Measurements from ENCODE around the gene RAB42.
"Not testable (repeated sequence)": the region's sequence is repeated elsewhere in the genome, so short reads cannot be mapped to it uniquely, and the experiment has no call there.

Gene RAB42

GRCh38 chr1:28592321-28593071 lies 431 bp downstream of the RAB42 start:
- H3K4me1 ChIP-seq (ENCODE audit: insufficient read depth, insufficient read length): peaks cover 21% of the 10 kb centered on the region
- peak overlapping the region; percentile 69 for H3K4me3 ChIP-seq (ENCODE audit: insufficient read length, low read depth)
- H3K36me3 ChIP-seq (ENCODE audit: insufficient read depth, insufficient read length, low read length): peaks cover 10% of the 10 kb centered on the region
- H3K27me3 ChIP-seq (ENCODE audit: insufficient read depth, insufficient read length): peaks cover 19% of the 10 kb centered on the region
- H3K9me3 ChIP-seq (ENCODE audit: insufficient read depth, low read length): no peaks in the 10 kb centered on the region
- TF ChIP-seq ZNF274 (IDR thresholded peaks at IDR 0.05; ENCODE audit: low read depth, low read length) (no peak), SUZ12 (IDR thresholded peaks at IDR 0.05; ENCODE audit: extremely low read depth, insufficient read depth, insufficient read length) (no peak), YY1 (IDR thresholded peaks at IDR 0.05; ENCODE audit: insufficient read depth, insufficient read length) (no peak)
- DNase-seq (ENCODE audit: low read depth, low spot score): no peak
- peak overlapping the region; percentile 89 for H3K9ac ChIP-seq (ENCODE audit: insufficient read length, low read depth)

GRCh38 chr1:28593988-28594356 lies 1.9 kb downstream of the RAB42 start:
- H3K9me3 ChIP-seq (ENCODE audit: insufficient read depth, low read length); H3K4me3 ChIP-seq (ENCODE audit: insufficient read length, low read depth); H3K9ac ChIP-seq (ENCODE audit: insufficient read length, low read depth); DNase-seq (ENCODE audit: low read depth, low spot score): not testable (repeated sequence)
- peaks cover 23% of the 10 kb centered on the region for H3K4me1 ChIP-seq (ENCODE audit: insufficient read depth, insufficient read length)
- peaks cover 19% of the 10 kb centered on the region for H3K27me3 ChIP-seq (ENCODE audit: insufficient read depth, insufficient read length)
- H3K36me3 ChIP-seq (ENCODE audit: insufficient read depth, insufficient read length, low read length): peaks cover 10% of the 10 kb centered on the region

- peaks cover 19% of the 10 kb centered on the region for H3K27me3 ChIP-seq (ENCODE audit: insufficient read depth, insufficient read length)
- peaks cover 28% of the 10 kb centered on the region for H3K4me1 ChIP-seq (ENCODE audit: insufficient read depth, insufficient read length)
- not testable (repeated sequence) for DNase-seq (ENCODE audit: low read depth, low spot score); H3K9me3 ChIP-seq (ENCODE audit: insufficient read depth, low read length); H3K9ac ChIP-seq (ENCODE audit: insufficient read length, low read depth); H3K4me3 ChIP-seq (ENCODE audit: insufficient read length, low read depth)
- peaks cover 10% of the 10 kb centered on the region for H3K36me3 ChIP-seq (ENCODE audit: insufficient read depth, insufficient read length, low read length)
Measured at GRCh38 chr1:28594686-28595411, 2.8 kb downstream of the RAB42 start.

GRCh38 chr1:28595412-28596191 lies 3.5 kb downstream of the RAB42 start:
- Histone ChIP-seq H3K27me3 (ENCODE audit: insufficient read depth, insufficient read length) (peaks cover 19% of the 10 kb centered on the region), H3K4me1 (ENCODE audit: insufficient read depth, insufficient read length) (peaks cover 30% of the 10 kb centered on the region), H3K9ac (ENCODE audit: insufficient read length, low read depth) (no peak overlapping the region), H3K9me3 (ENCODE audit: insufficient read depth, low read length) (no peaks in the 10 kb centered on the region), H3K36me3 (ENCODE audit: insufficient read depth, insufficient read length, low read length) (peaks cover 14% of the 10 kb centered on the region), H3K4me3 (ENCODE audit: insufficient read length, low read depth) (no peak overlapping the region)
- no peak for DNase-seq (ENCODE audit: low read depth, low spot score)
- TF ChIP-seq ZNF274 (IDR thresholded peaks at IDR 0.05; ENCODE audit: low read depth, low read length) (no peak), YY1 (IDR thresholded peaks at IDR 0.05; ENCODE audit: insufficient read depth, insufficient read length) (no peak), SUZ12 (IDR thresholded peaks at IDR 0.05; ENCODE audit: extremely low read depth, insufficient read depth, insufficient read length) (no peak)

- peaks cover 16% of the 10 kb centered on the region for H3K27me3 ChIP-seq (ENCODE audit: insufficient read depth, insufficient read length)
- H3K9me3 ChIP-seq (ENCODE audit: insufficient read depth, low read length); H3K9ac ChIP-seq (ENCODE audit: insufficient read length, low read depth); DNase-seq (ENCODE audit: low read depth, low spot score); H3K4me3 ChIP-seq (ENCODE audit: insufficient read length, low read depth): not testable (repeated sequence)
- peaks cover 14% of the 10 kb centered on the region for H3K36me3 ChIP-seq (ENCODE audit: insufficient read depth, insufficient read length, low read length)
- H3K4me1 ChIP-seq (ENCODE audit: insufficient read depth, insufficient read length): peaks cover 31% of the 10 kb centered on the region
Measured at GRCh38 chr1:28596276-28596675, 4.2 kb downstream of the RAB42 start.

- Histone ChIP-seq H3K4me3 (ENCODE audit: insufficient read length, low read depth) (no peak overlapping the region), H3K9me3 (ENCODE audit: insufficient read depth, low read length) (no peaks in the 10 kb centered on the region), H3K27me3 (ENCODE audit: insufficient read depth, insufficient read length) (no peaks in the 10 kb centered on the region), H3K4me1 (ENCODE audit: insufficient read depth, insufficient read length) (peaks cover 15% of the 10 kb centered on the region), H3K9ac (ENCODE audit: insufficient read length, low read depth) (peak overlapping the region; percentile 15), H3K36me3 (ENCODE audit: insufficient read depth, insufficient read length, low read length) (peaks cover 43% of the 10 kb centered on the region)
- no peak for TF ChIP-seq YY1 (IDR thresholded peaks at IDR 0.05; ENCODE audit: insufficient read depth, insufficient read length)
- TF ChIP-seq SUZ12 (IDR thresholded peaks at IDR 0.05; ENCODE audit: extremely low read depth, insufficient read depth, insufficient read length): no peak
- no peak for TF ChIP-seq ZNF274 (IDR thresholded peaks at IDR 0.05; ENCODE audit: low read depth, low read length)
- DNase-seq (ENCODE audit: low read depth, low spot score): no peak
Measured at GRCh38 chr1:28601696-28602095, 9.6 kb downstream of the RAB42 start.

- peak; percentile 68 for DNase-seq (ENCODE audit: low read depth, low spot score)
- H3K9me3 ChIP-seq (ENCODE audit: insufficient read depth, low read length): no peaks in the 10 kb centered on the region
- H3K4me1 ChIP-seq (ENCODE audit: insufficient read depth, insufficient read length): peaks cover 15% of the 10 kb centered on the region
- peak overlapping the region; percentile 15 for H3K9ac ChIP-seq (ENCODE audit: insufficient read length, low read depth)
- TF ChIP-seq SUZ12 (IDR thresholded peaks at IDR 0.05; ENCODE audit: extremely low read depth, insufficient read depth, insufficient read length): no peak
- no peaks in the 10 kb centered on the region for H3K27me3 ChIP-seq (ENCODE audit: insufficient read depth, insufficient read length)
- peaks cover 51% of the 10 kb centered on the region for H3K36me3 ChIP-seq (ENCODE audit: insufficient read depth, insufficient read length, low read length)
- no peak overlapping the region for H3K4me3 ChIP-seq (ENCODE audit: insufficient read length, low read depth)
Measured at GRCh38 chr1:28602536-28603439, 10.7 kb downstream of the RAB42 start.
